HCT116 (cell line): ENCODE measurements around the gene CALML4. TPM values are rescaled to one million over a fixed set of nuclear protein-coding genes. Genes with fewer than 3 reads are reported as not detected.

Experiments
- ATAC-seq: fragments of 200-7000 bp; cut with Tn5 transposase; 2 replicates; pipeline ENCODE4 v1.9.1; 2020; ENCODE audit warnings: mild to moderate bottlenecking, moderate library complexity
- BruUV-seq: library from RNA; stranded (reverse); fragments of 400-500 nt; replicated peaks from 2 replicates; lab custom pipeline; 2021; lab: Mats Ljungman, UMichigan
- CTCF ChIA-PET: fragments of 300-600 bp; sonication (Branson Sonifier 250); formaldehyde crosslinking; loops from one replicate; lab custom pipeline; 2021; ENCODE audit warnings: antibody characterized with exemption; lab: Charles Lee
- POLR2A ChIA-PET: fragments of 300-600, 350-600 bp; sonication (Branson Sonifier 250); formaldehyde crosslinking; loops from one replicate; lab custom pipeline; 2021; ENCODE audit warnings: antibody characterized with exemption; lab: Charles Lee
- RAD21 ChIA-PET, 2 experiments: fragments of 300-600 bp; sonication (Branson Sonifier 250); formaldehyde crosslinking; loops; one replicate each; lab custom pipeline; 2023; ENCODE audit warnings: low total read pairs in 2 of 2; ENCODE audit not compliant: uncharacterized antibody in 2 of 2, unreplicated experiment in 2 of 2, low non-redundant PET in 1 of 2; lab: Charles Lee
- DNase-seq: peaks from one replicate; pipeline ENCODE4 v3.0.0-alpha.2; 2010; ENCODE audit warnings: low read depth, low spot score
- H2AFZ ChIP-seq: fragments of 200-600 bp; shearing (Covaris generic), sonication (generic); 2 replicates; pipeline ENCODE4 v1.6.1; 2017; ENCODE audit warnings: low read depth, mixed run types, mixed read lengths, antibody characterized with exemption, low read length; ENCODE audit not compliant: poor library complexity, severe bottlenecking
- H3K27ac ChIP-seq: 2 replicates; pipeline ENCODE4 v1.5.1; 2012; ENCODE audit warnings: low read depth, low read length
- H3K27me3 ChIP-seq: fragments of 200-600 bp; sonication (generic); 2 replicates; pipeline ENCODE4 v1.6.1; 2016; ENCODE audit warnings: mixed run types, low read length, mixed read lengths; ENCODE audit not compliant: insufficient read depth
- H3K36me3 ChIP-seq, 2 experiments: fragments of 200-500 bp in 1 of 2; fragments of 200-600 bp in 1 of 2; sonication (Bioruptor generic) in 1 of 2; sonication (generic) in 1 of 2; 2 replicates each; pipeline versions ENCODE4 v1.5.1 to v1.6.1; 2014 to 2016; ENCODE audit warnings: low read length in 2 of 2, inconsistent platforms in 1 of 2, mixed read lengths in 1 of 2, mixed run types in 1 of 2; ENCODE audit not compliant: insufficient read depth in 2 of 2, control insufficient read depth in 1 of 2
- H3K4me1 ChIP-seq, 2 experiments: fragments of 200-600 bp in 1 of 2; sonication (generic) in 1 of 2; 2 replicates each; pipeline versions ENCODE4 v1.5.1 to v1.6.1; 2012 to 2017; ENCODE audit warnings: low read length in 2 of 2, inconsistent platforms in 1 of 2, mild to moderate bottlenecking in 1 of 2, mixed read lengths in 1 of 2, mixed run types in 1 of 2, moderate library complexity in 1 of 2; ENCODE audit not compliant: insufficient read depth in 2 of 2, control insufficient read depth in 1 of 2
- H3K4me2 ChIP-seq: fragments of 200-600 bp; sonication (generic); 2 replicates; pipeline ENCODE4 v1.6.1; 2017; ENCODE audit warnings: mixed run types, low read length, mixed read lengths
- H3K4me3 ChIP-seq, 2 experiments: fragments of 200-600 bp in 1 of 2; sonication (generic) in 1 of 2; replicated peaks in 1 of 2; 2 replicates each; pipeline ENCODE4 v1.5.1; 2011 to 2016; ENCODE audit warnings: low read length in 2 of 2, control low read depth in 1 of 2, low read depth in 1 of 2, mild to moderate bottlenecking in 1 of 2, mixed read lengths in 1 of 2, mixed run types in 1 of 2
- H3K79me2 ChIP-seq: fragments of 200-600 bp; sonication (generic); 2 replicates; pipeline ENCODE4 v1.6.1; 2017; ENCODE audit warnings: mild to moderate bottlenecking, mixed run types, low read length, moderate library complexity, mixed read lengths; ENCODE audit not compliant: insufficient read depth
- H3K9ac ChIP-seq: fragments of 200-600 bp; sonication (generic); 2 replicates; pipeline ENCODE4 v1.6.1; 2016; ENCODE audit warnings: low read length, mixed read lengths
- H3K9me2 ChIP-seq: fragments of 200-600 bp; sonication (generic), shearing (Covaris generic); 2 replicates; pipeline ENCODE4 v1.6.1; 2017; ENCODE audit warnings: mixed run types, mild to moderate bottlenecking, moderate library complexity; ENCODE audit not compliant: insufficient read depth
- H3K9me3 ChIP-seq, 2 experiments: fragments of 200-500 bp in 1 of 2; fragments of 200-600 bp in 1 of 2; sonication (Bioruptor generic) in 1 of 2; sonication (generic) in 1 of 2; 2 replicates each; pipeline ENCODE4 v1.6.1; 2014 to 2017; ENCODE audit warnings: low read length in 2 of 2, mixed read lengths in 2 of 2, inconsistent platforms in 1 of 2, low read depth in 1 of 2, mild to moderate bottlenecking in 1 of 2, mixed run types in 1 of 2, moderate library complexity in 1 of 2; ENCODE audit not compliant: control insufficient read depth in 1 of 2, insufficient read depth in 1 of 2
- H4K20me1 ChIP-seq: fragments of 200-600 bp; sonication (generic), shearing (Covaris generic); 2 replicates; pipeline ENCODE4 v1.6.1; 2017; ENCODE audit warnings: mixed run types, mild to moderate bottlenecking, moderate library complexity; ENCODE audit not compliant: insufficient read depth
- CBX3 ChIP-seq: IDR thresholded peaks from 2 replicates; pipeline ENCODE4 v1.6.1; 2012; ENCODE audit warnings: low read depth
- CEBPB ChIP-seq: IDR thresholded peaks from 2 replicates; pipeline ENCODE4 v1.6.1; 2012; ENCODE audit warnings: low read depth
- JUND ChIP-seq: IDR thresholded peaks from 2 replicates; pipeline ENCODE4 v1.6.1; 2012
- POLR2AphosphoS5 ChIP-seq: IDR thresholded peaks from 2 replicates; pipeline ENCODE4 v1.6.1; 2011; ENCODE audit warnings: mild to moderate bottlenecking, low read depth, low read length, moderate library complexity
- RAD21 ChIP-seq: IDR thresholded peaks from 2 replicates; pipeline ENCODE4 v1.6.1; 2012; ENCODE audit warnings: low read depth, mild to moderate bottlenecking
- SIN3A ChIP-seq: IDR thresholded peaks from 2 replicates; pipeline ENCODE4 v1.6.1; 2012; ENCODE audit warnings: low read depth
- SP1 ChIP-seq: IDR thresholded peaks from 2 replicates; pipeline ENCODE4 v1.6.1; 2012; ENCODE audit warnings: low read depth
- SRF ChIP-seq: IDR thresholded peaks from 2 replicates; pipeline ENCODE4 v1.6.1; 2012; ENCODE audit warnings: low read depth
- YY1 ChIP-seq: IDR thresholded peaks from 2 replicates; pipeline ENCODE4 v1.6.1; 2011; ENCODE audit warnings: low read length, low read depth, moderate library complexity, mild to moderate bottlenecking; ENCODE audit not compliant: insufficient replicate concordance; ENCODE audit errors: extremely low read depth
- ZFX ChIP-seq: fragments of 450-650 bp; IDR thresholded peaks from 2 replicates; pipeline ENCODE4 v1.6.1; 2017
- intact Hi-C: fragments of 100-400 bp; cut with micrococcal nuclease; formaldehyde crosslinking; loops from 2 replicates; pipeline ENCODE4 v1.10.0; 2022
- total RNA-seq: library from RNA; stranded (reverse); gene quantifications from one replicate; pipeline ENCODE4 v1.2.1, GENCODE V29; 2021; ENCODE audit not compliant: unreplicated experiment
- TF ChIP-seq, protein P1 (sequence below), 3 experiments: fragments of 200-600 bp in 1 of 3; sonication (generic) in 1 of 3; IDR thresholded peaks in 2 of 3; conservative IDR thresholded peaks in 1 of 3; 2 replicates each; pipeline ENCODE4 v1.5.1; 2012 to 2017; ENCODE audit warnings: low read depth in 2 of 3, low read length in 2 of 3, antibody characterized with exemption in 1 of 3, borderline replicate concordance in 1 of 3, control low read depth in 1 of 3, mild to moderate bottlenecking in 1 of 3, mixed read lengths in 1 of 3, mixed run types in 1 of 3, moderate library complexity in 1 of 3; ENCODE audit not compliant: insufficient read depth in 1 of 3
- TF ChIP-seq, protein P2 (sequence below): IDR thresholded peaks from 2 replicates; pipeline ENCODE4 v1.6.1; 2011; ENCODE audit warnings: mild to moderate bottlenecking, low read length, moderate library complexity; ENCODE audit not compliant: insufficient replicate concordance; ENCODE audit errors: extremely low read depth
- TF ChIP-seq, protein P3 (sequence below): IDR thresholded peaks from 2 replicates; pipeline ENCODE4 v1.6.1; 2012
- TF ChIP-seq, protein P4 (sequence below): IDR thresholded peaks from 2 replicates; pipeline ENCODE4 v1.6.1; 2012

CALML4 gene
- total RNA-seq, 1 experiment from 2014 or later, result 8.5 TPM

DNA sequence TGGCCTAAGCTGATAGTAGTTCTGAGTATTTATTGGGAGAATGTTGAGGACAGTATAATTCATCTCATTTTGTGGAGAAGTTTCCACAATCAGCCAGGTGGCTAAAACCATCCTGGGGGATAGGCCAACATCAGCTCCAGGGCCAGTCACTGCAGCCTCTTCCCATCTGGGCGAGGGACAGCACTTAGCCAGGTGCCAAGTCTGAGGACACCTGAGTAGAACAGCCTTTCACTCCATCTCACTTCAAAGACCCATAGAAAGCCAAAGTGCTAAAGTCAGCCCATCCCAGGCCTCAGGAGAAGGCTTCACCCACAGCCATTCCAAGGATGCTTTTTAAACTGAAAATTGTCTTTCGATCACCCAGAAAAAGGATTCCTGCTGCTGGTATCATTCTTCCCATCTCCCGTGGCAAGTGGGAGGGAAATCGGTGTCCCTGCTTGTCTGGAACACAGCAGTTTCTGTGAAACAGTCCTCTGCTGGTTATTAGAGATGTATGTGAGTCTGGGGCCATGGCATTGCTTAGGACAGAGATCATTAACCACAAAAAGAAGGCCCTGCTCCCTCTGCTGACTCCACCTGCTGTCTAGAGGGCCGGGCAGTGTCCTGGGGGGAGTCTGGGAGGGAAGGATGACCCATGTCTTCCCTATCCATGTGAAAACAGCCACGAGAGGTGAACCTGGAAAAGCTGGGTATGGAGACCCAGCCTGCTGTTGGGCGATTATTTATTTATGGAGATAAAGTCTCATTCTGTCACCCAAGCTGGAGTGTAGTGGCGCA, 9.6 kb downstream of the CALML4 start:
- H3K4me1 ChIP-seq, result no peaks in the 10 kb centered on the region
- TF ChIP-seq, protein P1, sequence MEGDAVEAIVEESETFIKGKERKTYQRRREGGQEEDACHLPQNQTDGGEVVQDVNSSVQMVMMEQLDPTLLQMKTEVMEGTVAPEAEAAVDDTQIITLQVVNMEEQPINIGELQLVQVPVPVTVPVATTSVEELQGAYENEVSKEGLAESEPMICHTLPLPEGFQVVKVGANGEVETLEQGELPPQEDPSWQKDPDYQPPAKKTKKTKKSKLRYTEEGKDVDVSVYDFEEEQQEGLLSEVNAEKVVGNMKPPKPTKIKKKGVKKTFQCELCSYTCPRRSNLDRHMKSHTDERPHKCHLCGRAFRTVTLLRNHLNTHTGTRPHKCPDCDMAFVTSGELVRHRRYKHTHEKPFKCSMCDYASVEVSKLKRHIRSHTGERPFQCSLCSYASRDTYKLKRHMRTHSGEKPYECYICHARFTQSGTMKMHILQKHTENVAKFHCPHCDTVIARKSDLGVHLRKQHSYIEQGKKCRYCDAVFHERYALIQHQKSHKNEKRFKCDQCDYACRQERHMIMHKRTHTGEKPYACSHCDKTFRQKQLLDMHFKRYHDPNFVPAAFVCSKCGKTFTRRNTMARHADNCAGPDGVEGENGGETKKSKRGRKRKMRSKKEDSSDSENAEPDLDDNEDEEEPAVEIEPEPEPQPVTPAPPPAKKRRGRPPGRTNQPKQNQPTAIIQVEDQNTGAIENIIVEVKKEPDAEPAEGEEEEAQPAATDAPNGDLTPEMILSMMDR (IDR thresholded peaks at IDR 0.05 in 2 of 3, conservative IDR thresholded peaks at IDR 0.05 in 1 of 3; ENCODE audit: borderline replicate concordance in 1 of 3, insufficient read depth in 1 of 3, low read depth in 2 of 3, low read length in 2 of 3), result 0 out of 6 replicates have a peak, but pooled peaks of 1 of the 3 experiments have one; percentile 5
- no peak for TF ChIP-seq CBX3
- TF ChIP-seq, all 23 proteins: peak for 1
- no peaks in the 10 kb centered on the region for H3K9me2 ChIP-seq
- ChIA-PET CTCF (interaction anchor here (0.6 to 0.9 kb wide), 3 partner anchors 40 to 1777 kb away, joined by 5 read pairs; no protein-coding TSS in a partner anchor), RAD21 (interaction anchor here in 1 of 2 experiments (0.9 kb wide), 1 partner anchor 111 kb away, joined by 3 read pairs; no protein-coding TSS in a partner anchor), POLR2A (no interaction called here)
- H3K27ac ChIP-seq, result peak overlapping the region; percentile 20; the same call in 1 of the 2 replicates
- peaks cover 2 to 16% of the 10 kb centered on the region in 2 experiments; a peak in 2 of 4 replicates for H3K36me3 ChIP-seq
- peaks cover 2% of the 10 kb centered on the region; the same call in 1 of the 2 replicates for H3K79me2 ChIP-seq
- H3K9me3 ChIP-seq, result no peaks in the 10 kb centered on the region
- no peak overlapping the region for H3K4me3 ChIP-seq
- no peak overlapping the region for H2AFZ ChIP-seq
- no peaks in the 10 kb centered on the region for H3K27me3 ChIP-seq
- DNase-seq, result no peak
- no peaks in the 10 kb centered on the region for H4K20me1 ChIP-seq
- no TSS peak for BruUV-seq
- no peak overlapping the region for H3K4me2 ChIP-seq
- no peak overlapping the region for H3K9ac ChIP-seq
- intact Hi-C loops, result no loop called here
- 0 out of 2 replicates have a peak, but pooled peaks have one; percentile 3 for ATAC-seq

DNA sequence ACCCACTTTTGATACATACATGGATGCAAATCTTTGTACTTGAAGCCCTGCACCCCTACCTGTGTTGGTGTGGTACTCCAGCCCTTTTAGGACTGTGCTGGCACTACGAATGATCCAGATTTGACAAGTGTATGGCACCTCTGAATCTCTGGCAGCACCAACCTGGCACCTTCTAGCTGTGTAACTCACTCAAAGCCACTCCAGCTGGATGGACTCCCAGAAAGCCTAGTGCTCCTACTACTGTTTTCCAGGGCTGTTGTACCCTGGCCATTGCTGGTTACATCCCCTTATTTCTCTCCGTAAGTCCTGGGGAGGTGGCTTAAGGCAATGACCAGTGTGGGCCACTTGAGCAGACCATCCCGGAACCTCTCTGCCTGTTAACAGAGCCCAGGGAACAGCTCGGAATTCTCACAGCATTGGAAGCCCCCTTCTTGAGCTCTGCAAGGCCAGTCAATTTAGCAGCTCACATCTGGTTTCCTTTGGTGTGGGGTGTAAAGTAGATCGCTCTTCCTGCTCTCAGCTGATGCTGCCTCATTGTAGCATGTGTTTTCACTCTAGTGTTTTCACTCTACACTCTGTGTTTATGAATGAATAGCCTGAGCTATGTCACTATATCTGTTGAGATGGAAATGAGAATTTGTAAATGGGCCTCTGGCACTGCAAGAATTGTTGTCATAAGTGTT, 12.2 kb downstream of the CALML4 start:
- Histone ChIP-seq H3K36me3 (peaks cover 7 to 16% of the 10 kb centered on the region in 2 experiments; a peak in 2 of 4 replicates), H3K4me1 (no peaks in the 10 kb centered on the region), H3K9ac (no peak overlapping the region), H3K9me2 (no peaks in the 10 kb centered on the region), H3K27me3 (no peaks in the 10 kb centered on the region), H2AFZ (no peak overlapping the region), H4K20me1 (no peaks in the 10 kb centered on the region), H3K79me2 (no peaks in the 10 kb centered on the region; the same call in 1 of the 2 replicates), H3K4me3 (no peak overlapping the region), H3K27ac (no peak overlapping the region), H3K9me3 (no peaks in the 10 kb centered on the region), H3K4me2 (no peak overlapping the region)
- intact Hi-C loops, result no loop called here
- peak; percentile 18; the same call in 1 of the 2 replicates for ATAC-seq
- ChIA-PET CTCF (no interaction called here), RAD21 (no interaction called here), POLR2A (no interaction called here)
- DNase-seq, result no peak
- BruUV-seq, result no TSS peak
- no peak for TF ChIP-seq SIN3A
- TF ChIP-seq YY1, result no peak
- no peak for TF ChIP-seq ZFX
- no peak for TF ChIP-seq SP1
- TF ChIP-seq, protein P2, sequence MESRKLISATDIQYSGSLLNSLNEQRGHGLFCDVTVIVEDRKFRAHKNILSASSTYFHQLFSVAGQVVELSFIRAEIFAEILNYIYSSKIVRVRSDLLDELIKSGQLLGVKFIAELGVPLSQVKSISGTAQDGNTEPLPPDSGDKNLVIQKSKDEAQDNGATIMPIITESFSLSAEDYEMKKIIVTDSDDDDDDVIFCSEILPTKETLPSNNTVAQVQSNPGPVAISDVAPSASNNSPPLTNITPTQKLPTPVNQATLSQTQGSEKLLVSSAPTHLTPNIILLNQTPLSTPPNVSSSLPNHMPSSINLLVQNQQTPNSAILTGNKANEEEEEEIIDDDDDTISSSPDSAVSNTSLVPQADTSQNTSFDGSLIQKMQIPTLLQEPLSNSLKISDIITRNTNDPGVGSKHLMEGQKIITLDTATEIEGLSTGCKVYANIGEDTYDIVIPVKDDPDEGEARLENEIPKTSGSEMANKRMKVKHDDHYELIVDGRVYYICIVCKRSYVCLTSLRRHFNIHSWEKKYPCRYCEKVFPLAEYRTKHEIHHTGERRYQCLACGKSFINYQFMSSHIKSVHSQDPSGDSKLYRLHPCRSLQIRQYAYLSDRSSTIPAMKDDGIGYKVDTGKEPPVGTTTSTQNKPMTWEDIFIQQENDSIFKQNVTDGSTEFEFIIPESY, result no peak
- TF ChIP-seq, protein P3, sequence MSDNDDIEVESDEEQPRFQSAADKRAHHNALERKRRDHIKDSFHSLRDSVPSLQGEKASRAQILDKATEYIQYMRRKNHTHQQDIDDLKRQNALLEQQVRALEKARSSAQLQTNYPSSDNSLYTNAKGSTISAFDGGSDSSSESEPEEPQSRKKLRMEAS, result no peak
- no peak for TF ChIP-seq JUND
- TF ChIP-seq POLR2AphosphoS5, result no peak
- no peak for TF ChIP-seq CEBPB
- no peak for TF ChIP-seq SRF
- TF ChIP-seq, protein P4, sequence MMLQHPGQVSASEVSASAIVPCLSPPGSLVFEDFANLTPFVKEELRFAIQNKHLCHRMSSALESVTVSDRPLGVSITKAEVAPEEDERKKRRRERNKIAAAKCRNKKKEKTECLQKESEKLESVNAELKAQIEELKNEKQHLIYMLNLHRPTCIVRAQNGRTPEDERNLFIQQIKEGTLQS, result no peak
- no peak for TF ChIP-seq RAD21
